GM19455 (cell line): ENCODE results near the gene FLACC1.
A peak's percentile ranks its signal among the peaks of the same experiment; 100 is the strongest.

Source experiments
- ATAC-seq: cut with Tn5 transposase; IDR thresholded peaks from one replicate; pipeline ENCODE4 v1.9.1; 2021; ENCODE audit not compliant: unreplicated experiment

Gene FLACC1

GRCh38 chr2:201279079-201279478, 78.1 kb downstream of the FLACC1 start:
- no peak for ATAC-seq

- ATAC-seq, result no peak
Measured at GRCh38 chr2:201276511-201276910, 80.6 kb downstream of the FLACC1 start.

- ATAC-seq, result no peak
Measured at GRCh38 chr2:201275990-201276389, 81.2 kb downstream of the FLACC1 start.

GRCh38 chr2:201275069-201275468, 82.1 kb downstream of the FLACC1 start:
- no peak for ATAC-seq

GRCh38 chr2:201273330-201273983, 83.7 kb downstream of the FLACC1 start:
- no peak for ATAC-seq

- no peak for ATAC-seq
Measured at GRCh38 chr2:201271917-201272316, 85.2 kb downstream of the FLACC1 start.

GRCh38 chr2:201270293-201271001, 86.7 kb downstream of the FLACC1 start:
- ATAC-seq, result no peak

- no peak for ATAC-seq
Measured at GRCh38 chr2:201269764-201270163, 87.4 kb downstream of the FLACC1 start.

- no peak for ATAC-seq
Measured at GRCh38 chr2:201267278-201268030, 89.7 kb downstream of the FLACC1 start.

- ATAC-seq, result no peak
Measured at GRCh38 chr2:201266629-201267028, 90.5 kb downstream of the FLACC1 start.

- no peak for ATAC-seq
Measured at GRCh38 chr2:201264472-201265173, 92.5 kb downstream of the FLACC1 start.

GRCh38 chr2:201263779-201264178, 93.4 kb downstream of the FLACC1 start:
- no peak for ATAC-seq

GRCh38 chr2:201262718-201263117, 94.4 kb downstream of the FLACC1 start:
- no peak for ATAC-seq

GRCh38 chr2:201261906-201262305, 95.2 kb downstream of the FLACC1 start:
- ATAC-seq, result no peak

- ATAC-seq, result no peak
Measured at GRCh38 chr2:201261471-201261870, 95.7 kb downstream of the FLACC1 start.

- no peak for ATAC-seq
Measured at GRCh38 chr2:201260302-201260800, 96.8 kb downstream of the FLACC1 start, which contains the start of gene CASP8. CASP8 (plus strand) TSS chr2:201260536; CDS start chr2:201266487, 5,951 bp downstream.

- ATAC-seq, result peak; percentile 6
Measured at GRCh38 chr2:201258666-201259615, 98.2 kb downstream of the FLACC1 start.

- ATAC-seq, result peak; percentile 72
Measured at GRCh38 chr2:201257956-201258665, 99.0 kb downstream of the FLACC1 start.

GRCh38 chr2:201257381-201257955, 99.7 kb downstream of the FLACC1 start:
- ATAC-seq, result peak; percentile 58
